HFF-Myc (cell line): ENCODE measurements around the gene GGACT.

ENCODE experiments used
- DNase-seq: peaks from one replicate; pipeline ENCODE4 v3.0.0-alpha.2; 2011; ENCODE audit warnings: low read depth; ENCODE audit errors: extremely low read depth
- H3K4me3 ChIP-seq: replicated peaks from 2 replicates; pipeline ENCODE4 v1.5.1; 2011; ENCODE audit warnings: low read depth, mild to moderate bottlenecking, control low read depth, low read length
- TF ChIP-seq, protein P1 (sequence below): IDR thresholded peaks from 2 replicates; pipeline ENCODE4 v1.5.1; 2012; ENCODE audit warnings: mild to moderate bottlenecking, low read depth, low read length, control low read depth; ENCODE audit errors: missing control alignments

Gene GGACT

DNA sequence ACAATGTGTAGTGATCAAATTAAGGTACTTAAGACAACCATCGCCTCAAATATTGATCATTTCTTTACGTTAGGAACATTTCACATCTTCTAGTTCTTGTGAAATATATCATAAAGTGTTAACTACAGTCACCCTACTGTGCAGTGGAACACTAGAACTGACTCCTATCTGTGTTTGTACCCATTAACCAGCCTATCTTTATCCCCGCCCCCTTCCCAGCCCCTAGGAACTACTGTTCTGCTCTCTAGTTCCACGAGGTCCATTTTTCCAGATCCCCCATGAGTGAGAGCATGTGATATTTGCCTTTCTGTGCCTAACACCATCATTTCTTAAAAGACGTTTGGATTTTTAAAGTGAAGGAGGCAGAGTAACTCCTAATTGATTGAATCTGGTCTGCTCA is 24.4 kb upstream of the GGACT start:
- H3K4me3 ChIP-seq, result no peak overlapping the region
- TF ChIP-seq, protein P1, sequence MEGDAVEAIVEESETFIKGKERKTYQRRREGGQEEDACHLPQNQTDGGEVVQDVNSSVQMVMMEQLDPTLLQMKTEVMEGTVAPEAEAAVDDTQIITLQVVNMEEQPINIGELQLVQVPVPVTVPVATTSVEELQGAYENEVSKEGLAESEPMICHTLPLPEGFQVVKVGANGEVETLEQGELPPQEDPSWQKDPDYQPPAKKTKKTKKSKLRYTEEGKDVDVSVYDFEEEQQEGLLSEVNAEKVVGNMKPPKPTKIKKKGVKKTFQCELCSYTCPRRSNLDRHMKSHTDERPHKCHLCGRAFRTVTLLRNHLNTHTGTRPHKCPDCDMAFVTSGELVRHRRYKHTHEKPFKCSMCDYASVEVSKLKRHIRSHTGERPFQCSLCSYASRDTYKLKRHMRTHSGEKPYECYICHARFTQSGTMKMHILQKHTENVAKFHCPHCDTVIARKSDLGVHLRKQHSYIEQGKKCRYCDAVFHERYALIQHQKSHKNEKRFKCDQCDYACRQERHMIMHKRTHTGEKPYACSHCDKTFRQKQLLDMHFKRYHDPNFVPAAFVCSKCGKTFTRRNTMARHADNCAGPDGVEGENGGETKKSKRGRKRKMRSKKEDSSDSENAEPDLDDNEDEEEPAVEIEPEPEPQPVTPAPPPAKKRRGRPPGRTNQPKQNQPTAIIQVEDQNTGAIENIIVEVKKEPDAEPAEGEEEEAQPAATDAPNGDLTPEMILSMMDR, result no peak

DNA sequence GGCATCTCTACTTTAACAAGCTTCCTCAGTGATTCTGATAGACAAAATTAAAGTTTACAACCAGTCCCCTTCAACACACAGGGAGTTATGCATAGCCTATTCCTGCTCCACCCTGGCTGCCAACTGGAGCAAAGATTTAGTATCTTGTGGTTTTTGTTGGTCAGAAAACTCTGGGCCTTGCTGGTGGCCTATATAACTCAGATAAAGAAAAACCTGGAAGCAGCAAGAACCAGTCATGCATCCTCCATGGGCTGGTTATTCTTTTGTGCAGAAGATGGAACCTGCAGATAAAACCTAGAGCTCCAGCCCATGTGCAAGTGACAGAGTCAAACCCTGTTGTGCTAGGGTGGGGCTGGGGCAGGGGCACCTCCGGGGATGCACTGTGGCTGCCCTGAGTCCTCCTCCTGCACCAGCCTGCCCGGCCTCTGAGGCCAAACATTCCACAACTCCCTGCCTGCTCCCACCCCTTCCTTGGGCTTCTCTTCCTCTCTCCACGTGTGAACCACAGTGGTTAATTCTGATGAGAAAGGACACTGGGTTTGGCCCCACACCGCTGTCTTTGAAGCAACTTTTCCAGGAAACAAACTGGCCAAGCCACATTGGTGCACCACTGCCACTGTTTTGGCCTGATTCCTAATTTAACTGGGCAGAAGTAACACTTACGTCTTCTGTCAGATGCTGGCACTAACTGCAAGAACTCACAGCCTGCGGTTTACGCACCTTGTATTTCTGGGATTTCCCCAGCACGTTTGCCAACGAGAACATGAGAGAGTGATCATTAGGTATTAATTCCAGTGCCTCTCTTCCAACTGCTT is 23.3 kb upstream of the GGACT start:
- no peak for DNase-seq
- no peak overlapping the region for H3K4me3 ChIP-seq
- TF ChIP-seq, protein P1, result no peak

More for the DNA sequence above, 24.4 kb upstream of the GGACT start:
- DNase-seq, result no peak

DNA sequence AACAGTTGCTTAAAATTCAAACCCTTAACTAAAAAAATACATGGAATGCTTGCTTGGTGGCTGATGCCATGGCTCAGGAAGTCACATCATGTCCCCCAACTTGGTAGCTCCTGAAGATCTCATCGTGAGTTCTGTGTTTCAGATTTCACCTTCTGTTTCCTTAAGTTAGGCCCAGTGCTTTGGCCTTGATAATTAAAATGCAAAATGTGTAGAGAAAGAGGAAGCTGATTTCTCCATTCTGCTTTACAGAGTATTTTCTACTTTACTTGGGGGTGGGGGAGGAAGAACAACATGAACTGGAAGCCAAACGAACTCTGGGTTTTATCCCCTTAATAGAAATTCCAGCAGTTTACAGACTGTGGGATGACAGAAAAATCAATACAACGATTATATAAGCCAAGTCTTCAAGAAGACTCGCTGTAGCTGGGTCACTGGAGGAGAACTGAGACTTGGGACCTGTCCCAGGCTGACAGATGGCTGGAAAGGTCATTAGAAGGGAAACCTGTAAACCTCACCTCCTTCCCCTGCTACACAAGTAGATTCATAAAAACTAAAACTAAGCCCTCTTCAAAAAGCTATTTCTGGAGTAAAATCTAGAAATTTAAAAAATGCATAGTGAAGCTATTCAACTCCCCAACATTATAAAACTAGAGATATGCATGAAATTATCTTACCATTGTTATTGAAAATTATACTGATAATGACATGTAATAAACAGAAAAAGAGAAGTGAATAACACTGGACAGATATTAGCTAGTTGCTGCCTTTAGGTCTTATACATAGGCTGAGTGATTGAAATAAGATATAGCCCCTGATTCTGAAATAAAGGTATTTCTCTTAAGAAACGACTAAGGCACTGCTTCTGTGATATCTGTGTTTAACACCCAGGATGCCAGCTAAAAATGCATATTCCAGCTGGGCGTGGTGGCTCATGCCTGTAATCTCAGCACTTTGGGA is 22.1 kb upstream of the GGACT start:
- DNase-seq, result no peak
- no peak overlapping the region for H3K4me3 ChIP-seq
- TF ChIP-seq, protein P1, result no peak

DNA sequence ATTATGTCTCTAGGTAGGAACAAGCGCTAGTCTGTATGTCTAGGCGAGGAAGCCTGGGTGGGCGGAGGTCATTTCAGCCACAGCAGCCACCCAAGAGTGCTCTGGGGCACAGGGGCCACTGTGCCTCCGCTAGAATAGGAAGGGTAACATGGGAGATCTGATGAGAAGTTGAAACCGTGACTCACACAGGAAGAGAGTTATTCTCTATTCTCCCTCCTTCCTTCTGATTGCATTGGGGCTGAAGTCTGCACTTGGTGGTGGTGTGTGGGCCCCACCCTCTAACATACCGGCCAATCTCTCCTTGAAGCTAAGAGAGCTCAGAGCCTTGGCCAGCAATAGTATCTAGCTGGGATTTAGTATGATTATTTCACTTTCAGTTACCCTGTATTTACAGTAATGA is 20.3 kb upstream of the GGACT start:
- DNase-seq, result no peak
- no peak overlapping the region for H3K4me3 ChIP-seq
- TF ChIP-seq, protein P1, result no peak

DNA sequence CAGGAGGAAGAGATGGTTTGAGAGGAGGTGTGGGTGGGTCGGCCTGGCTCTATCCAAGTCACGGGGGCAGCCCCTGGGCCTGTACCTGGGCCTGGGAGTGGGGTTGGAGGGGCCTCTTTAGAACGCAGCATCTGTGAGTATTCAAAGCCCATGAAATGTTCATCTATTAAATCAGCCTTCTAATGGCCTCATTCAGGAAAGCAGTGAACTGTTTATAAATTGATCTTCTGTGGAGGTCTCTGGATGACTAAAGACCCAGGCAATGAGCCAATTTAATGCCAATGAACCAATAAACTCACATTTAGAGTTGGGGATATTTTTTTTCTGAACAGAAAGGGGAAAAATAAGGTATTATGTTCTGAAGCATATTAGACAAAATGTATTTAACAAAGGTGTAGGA is 19.9 kb upstream of the GGACT start:
- no peak for DNase-seq
- TF ChIP-seq, protein P1, result no peak
- H3K4me3 ChIP-seq, result no peak overlapping the region

DNA sequence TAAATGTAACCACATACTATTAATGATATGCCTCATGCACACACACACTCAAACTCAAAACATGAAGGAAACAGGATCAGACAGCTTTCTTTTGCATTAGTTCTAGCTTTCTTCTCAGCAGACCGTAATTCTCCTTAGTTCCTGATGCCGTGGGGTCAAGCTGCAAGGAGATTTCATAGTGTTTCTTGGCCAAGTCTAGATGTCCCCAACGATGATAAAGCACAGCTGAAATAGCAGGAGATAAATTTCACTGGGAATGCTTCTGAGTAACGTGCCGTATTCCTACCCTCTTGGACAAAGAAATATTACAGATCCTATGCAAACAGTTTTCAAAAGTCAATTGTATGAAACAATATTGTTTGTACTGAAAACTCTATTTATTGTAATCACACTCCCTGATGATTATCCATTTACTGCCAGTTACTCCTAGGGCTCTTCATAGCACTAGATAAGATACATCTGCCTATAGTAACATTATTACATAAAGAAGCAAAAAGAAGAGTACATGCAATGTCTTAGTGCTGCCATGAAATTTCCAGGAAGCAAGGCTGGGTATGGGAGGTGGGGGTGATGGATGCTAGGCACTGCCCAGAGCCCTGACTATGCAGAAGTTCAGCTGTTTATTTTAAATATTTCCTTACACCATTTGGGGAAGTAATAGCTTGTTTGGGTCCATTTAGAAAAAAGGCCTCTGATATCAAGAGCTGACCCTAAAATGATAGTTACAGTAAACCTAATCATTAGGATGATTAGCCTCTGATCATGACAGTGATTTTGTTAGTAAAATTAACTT is 16.5 kb upstream of the GGACT start:
- TF ChIP-seq, protein P1, result no peak
- no peak overlapping the region for H3K4me3 ChIP-seq
- no peak for DNase-seq
